ENCODE measurements around the gene ARID4B.

The ARID4B gene

GRCh38 chr1:235139315-235139714, 188.7 kb downstream of the ARID4B start:
- H3K4me3 ChIP-seq (ENCODE audit: low read depth, low read length), result no peak overlapping the region
- TF ChIP-seq, protein P1, sequence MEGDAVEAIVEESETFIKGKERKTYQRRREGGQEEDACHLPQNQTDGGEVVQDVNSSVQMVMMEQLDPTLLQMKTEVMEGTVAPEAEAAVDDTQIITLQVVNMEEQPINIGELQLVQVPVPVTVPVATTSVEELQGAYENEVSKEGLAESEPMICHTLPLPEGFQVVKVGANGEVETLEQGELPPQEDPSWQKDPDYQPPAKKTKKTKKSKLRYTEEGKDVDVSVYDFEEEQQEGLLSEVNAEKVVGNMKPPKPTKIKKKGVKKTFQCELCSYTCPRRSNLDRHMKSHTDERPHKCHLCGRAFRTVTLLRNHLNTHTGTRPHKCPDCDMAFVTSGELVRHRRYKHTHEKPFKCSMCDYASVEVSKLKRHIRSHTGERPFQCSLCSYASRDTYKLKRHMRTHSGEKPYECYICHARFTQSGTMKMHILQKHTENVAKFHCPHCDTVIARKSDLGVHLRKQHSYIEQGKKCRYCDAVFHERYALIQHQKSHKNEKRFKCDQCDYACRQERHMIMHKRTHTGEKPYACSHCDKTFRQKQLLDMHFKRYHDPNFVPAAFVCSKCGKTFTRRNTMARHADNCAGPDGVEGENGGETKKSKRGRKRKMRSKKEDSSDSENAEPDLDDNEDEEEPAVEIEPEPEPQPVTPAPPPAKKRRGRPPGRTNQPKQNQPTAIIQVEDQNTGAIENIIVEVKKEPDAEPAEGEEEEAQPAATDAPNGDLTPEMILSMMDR (IDR thresholded peaks at IDR 0.05; ENCODE audit: low read depth, low read length), result no peak
- TF ChIP-seq, protein P2, sequence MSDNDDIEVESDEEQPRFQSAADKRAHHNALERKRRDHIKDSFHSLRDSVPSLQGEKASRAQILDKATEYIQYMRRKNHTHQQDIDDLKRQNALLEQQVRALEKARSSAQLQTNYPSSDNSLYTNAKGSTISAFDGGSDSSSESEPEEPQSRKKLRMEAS (IDR thresholded peaks at IDR 0.05; ENCODE audit: low read depth, low read length), result no peak
- no peak for TF ChIP-seq POLR2A (IDR thresholded peaks at IDR 0.05; ENCODE audit: extremely low read depth, insufficient read length)
- no peak for TF ChIP-seq MYC (IDR thresholded peaks at IDR 0.05; ENCODE audit: low read depth, low read length)
- DNase-seq (ENCODE audit: low read depth), result no peak

DNA sequence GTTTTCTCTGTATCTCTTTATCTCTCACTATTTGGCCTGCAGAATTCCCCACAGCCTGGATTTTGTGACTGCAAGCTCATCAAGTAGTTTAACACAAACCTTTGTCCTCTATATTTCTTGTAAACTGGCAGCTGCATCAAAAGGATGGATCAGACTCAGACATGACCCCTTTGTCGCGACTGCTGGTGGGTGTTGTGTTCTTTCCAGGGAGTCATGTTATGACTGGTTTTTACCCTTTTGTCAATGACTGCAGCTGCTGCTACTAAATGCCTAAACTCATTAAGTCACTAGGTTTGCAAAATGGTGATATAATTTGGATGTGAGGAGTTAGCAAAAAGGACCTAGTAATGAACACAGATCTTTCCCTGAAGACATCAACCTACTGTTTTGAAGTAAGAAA, 189.2 kb downstream of the ARID4B start:
- no peak for DNase-seq (ENCODE audit: low read depth)
- H3K4me3 ChIP-seq (ENCODE audit: low read depth, low read length), result no peak overlapping the region
- TF ChIP-seq, protein P2 (IDR thresholded peaks at IDR 0.05; ENCODE audit: low read depth, low read length), result no peak
- TF ChIP-seq MYC (IDR thresholded peaks at IDR 0.05; ENCODE audit: low read depth, low read length), result no peak
- no peak for TF ChIP-seq POLR2A (IDR thresholded peaks at IDR 0.05; ENCODE audit: extremely low read depth, insufficient read length)
- TF ChIP-seq, protein P1 (IDR thresholded peaks at IDR 0.05; ENCODE audit: low read depth, low read length), result no peak

- no peak for DNase-seq (ENCODE audit: low read depth)
- TF ChIP-seq, protein P2 (IDR thresholded peaks at IDR 0.05; ENCODE audit: low read depth, low read length), result no peak
- no peak for TF ChIP-seq MYC (IDR thresholded peaks at IDR 0.05; ENCODE audit: low read depth, low read length)
- TF ChIP-seq, protein P1 (IDR thresholded peaks at IDR 0.05; ENCODE audit: low read depth, low read length), result no peak
- no peak for TF ChIP-seq POLR2A (IDR thresholded peaks at IDR 0.05; ENCODE audit: extremely low read depth, insufficient read length)
- no peak overlapping the region for H3K4me3 ChIP-seq (ENCODE audit: low read depth, low read length)
These were observed 191.9 kb downstream of the ARID4B start for GRCh38 chr1:235136111-235136510.

DNA sequence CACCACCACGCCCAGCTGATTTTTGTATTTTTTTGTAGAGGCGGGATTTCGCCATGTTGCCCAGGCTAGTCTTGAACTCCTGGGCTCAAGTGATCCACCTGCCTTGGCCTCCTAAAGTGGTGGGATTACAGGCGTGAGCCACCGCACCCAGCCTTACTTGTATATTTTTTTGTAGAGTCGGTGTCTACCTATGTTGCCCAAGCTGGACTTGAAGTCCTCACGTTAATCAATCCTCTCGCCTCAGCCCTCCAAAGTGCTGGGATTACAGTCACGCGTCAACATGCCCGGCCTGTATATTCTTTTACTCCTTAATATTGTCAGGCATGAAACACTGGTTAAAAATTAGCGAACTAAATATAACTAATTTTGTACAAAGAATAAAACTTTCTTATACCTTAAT, 193.8 kb downstream of the ARID4B start:
- no peak overlapping the region for H3K4me3 ChIP-seq (ENCODE audit: low read depth, low read length)
- TF ChIP-seq, protein P2 (IDR thresholded peaks at IDR 0.05; ENCODE audit: low read depth, low read length), result no peak
- TF ChIP-seq POLR2A (IDR thresholded peaks at IDR 0.05; ENCODE audit: extremely low read depth, insufficient read length) (no peak), MYC (IDR thresholded peaks at IDR 0.05; ENCODE audit: low read depth, low read length) (no peak)
- TF ChIP-seq, protein P1 (IDR thresholded peaks at IDR 0.05; ENCODE audit: low read depth, low read length), result no peak
- no peak for DNase-seq (ENCODE audit: low read depth)

GRCh38 chr1:235133086-235133485, 194.9 kb downstream of the ARID4B start:
- TF ChIP-seq, protein P1 (IDR thresholded peaks at IDR 0.05; ENCODE audit: low read depth, low read length), result no peak
- no peak for TF ChIP-seq POLR2A (IDR thresholded peaks at IDR 0.05; ENCODE audit: extremely low read depth, insufficient read length)
- no peak overlapping the region for H3K4me3 ChIP-seq (ENCODE audit: low read depth, low read length)
- no peak for DNase-seq (ENCODE audit: low read depth)

DNA sequence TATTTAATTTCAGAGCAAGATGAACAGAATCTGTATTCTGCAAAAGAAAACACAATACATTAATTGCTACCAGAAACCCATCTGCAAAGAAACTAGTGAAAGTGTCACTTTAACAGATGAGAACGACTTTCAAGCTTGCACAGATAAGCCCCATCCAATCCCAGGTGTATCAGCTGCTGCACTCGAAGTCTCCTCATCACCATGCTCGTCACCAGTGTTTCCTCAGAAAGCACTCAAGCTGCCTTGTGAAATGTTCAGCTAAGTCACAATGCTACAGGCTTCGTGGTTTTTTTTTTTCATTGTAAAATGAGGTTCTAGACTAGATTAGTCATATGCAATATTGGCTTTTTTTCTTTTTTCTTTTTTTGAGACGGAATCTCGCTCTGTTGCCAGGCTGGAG, 196.0 kb downstream of the ARID4B start:
- DNase-seq (ENCODE audit: low read depth), result peak; percentile 33
- no peak overlapping the region for H3K4me3 ChIP-seq (ENCODE audit: low read depth, low read length)
- TF ChIP-seq, protein P1 (IDR thresholded peaks at IDR 0.05; ENCODE audit: low read depth, low read length), result no peak
- no peak for TF ChIP-seq MYC (IDR thresholded peaks at IDR 0.05; ENCODE audit: low read depth, low read length)
- TF ChIP-seq POLR2A (IDR thresholded peaks at IDR 0.05; ENCODE audit: extremely low read depth, insufficient read length), result no peak
- TF ChIP-seq, protein P2 (IDR thresholded peaks at IDR 0.05; ENCODE audit: low read depth, low read length), result no peak
